ENCODE data around the gene RXRG. TPM values are rescaled to one million over a fixed set of nuclear protein-coding genes. Genes with fewer than 3 reads are reported as not detected.
"Not testable (repeated sequence)": the region's sequence is repeated elsewhere in the genome, so short reads cannot be mapped to it uniquely, and the experiment has no call there.

The RXRG gene
- total RNA-seq, 2 experiments from 2014 or later: not detected

- ChIA-PET CTCF (no interaction called here), POLR2A (no interaction called here)
- no peak overlapping the region for H3K4me3 Mint-ChIP-seq
- H3K9me3 Mint-ChIP-seq: no peaks in the 10 kb centered on the region
- no peaks in the 10 kb centered on the region for H3K4me1 Mint-ChIP-seq
- peaks cover 15% of the 10 kb centered on the region for H3K27me3 Mint-ChIP-seq
- H3K27ac Mint-ChIP-seq: no peak overlapping the region
- H3K36me3 Mint-ChIP-seq (ENCODE audit: low read depth): no peaks in the 10 kb centered on the region
- DNase-seq: no peak
Measured at GRCh38 chr1:165467706-165468105, 22.8 kb upstream of the RXRG start.

- peaks cover 23% of the 10 kb centered on the region for H3K27me3 Mint-ChIP-seq
- POLR2A ChIA-PET: no interaction called here
- no peak overlapping the region for H3K27ac Mint-ChIP-seq
- H3K4me3 Mint-ChIP-seq: no peak overlapping the region
- H3K4me1 Mint-ChIP-seq: no peaks in the 10 kb centered on the region
- CTCF ChIA-PET: interaction anchor here (0.8 to 1.3 kb wide), 3 partner anchors 20 to 32 kb away, joined by 3 read pairs; no protein-coding TSS in a partner anchor
- no peaks in the 10 kb centered on the region for H3K9me3 Mint-ChIP-seq
- no peak for DNase-seq
- H3K36me3 Mint-ChIP-seq (ENCODE audit: low read depth): no peaks in the 10 kb centered on the region
Measured at GRCh38 chr1:165463978-165464377, 19.1 kb upstream of the RXRG start.

- H3K27ac Mint-ChIP-seq; H3K36me3 Mint-ChIP-seq (ENCODE audit: low read depth); DNase-seq; H3K4me1 Mint-ChIP-seq; CTCF ChIA-PET; POLR2A ChIA-PET; H3K9me3 Mint-ChIP-seq; H3K4me3 Mint-ChIP-seq: not testable (repeated sequence)
- peaks cover 27% of the 10 kb centered on the region for H3K27me3 Mint-ChIP-seq
Measured at GRCh38 chr1:165459683-165460082, 14.8 kb upstream of the RXRG start.

GRCh38 chr1:165456861-165457260 lies 11.9 kb upstream of the RXRG start:
- ChIA-PET POLR2A (no interaction called here), CTCF (no interaction called here)
- no peak overlapping the region for H3K4me3 Mint-ChIP-seq
- no peak for DNase-seq
- H3K27me3 Mint-ChIP-seq: peaks cover 25% of the 10 kb centered on the region
- H3K27ac Mint-ChIP-seq: no peak overlapping the region
- no peaks in the 10 kb centered on the region for H3K36me3 Mint-ChIP-seq (ENCODE audit: low read depth)
- no peaks in the 10 kb centered on the region for H3K9me3 Mint-ChIP-seq
- no peaks in the 10 kb centered on the region for H3K4me1 Mint-ChIP-seq

GRCh38 chr1:165456114-165456513 lies 11.2 kb upstream of the RXRG start:
- H3K4me1 Mint-ChIP-seq: no peaks in the 10 kb centered on the region
- DNase-seq: no peak
- H3K27ac Mint-ChIP-seq: no peak overlapping the region
- H3K36me3 Mint-ChIP-seq (ENCODE audit: low read depth): no peaks in the 10 kb centered on the region
- POLR2A ChIA-PET: no interaction called here
- H3K4me3 Mint-ChIP-seq: no peak overlapping the region
- CTCF ChIA-PET: no interaction called here
- H3K27me3 Mint-ChIP-seq: peaks cover 27% of the 10 kb centered on the region
- no peaks in the 10 kb centered on the region for H3K9me3 Mint-ChIP-seq

- no peak overlapping the region for H3K27ac Mint-ChIP-seq
- peaks cover 28% of the 10 kb centered on the region for H3K27me3 Mint-ChIP-seq
- DNase-seq: no peak
- H3K36me3 Mint-ChIP-seq (ENCODE audit: low read depth): no peaks in the 10 kb centered on the region
- H3K9me3 Mint-ChIP-seq: no peaks in the 10 kb centered on the region
- POLR2A ChIA-PET: no interaction called here
- H3K4me1 Mint-ChIP-seq: no peaks in the 10 kb centered on the region
- CTCF ChIA-PET: no interaction called here
- no peak overlapping the region for H3K4me3 Mint-ChIP-seq
Measured at GRCh38 chr1:165455111-165455510, 10.2 kb upstream of the RXRG start.

GRCh38 chr1:165454091-165454610 lies 9.2 kb upstream of the RXRG start:
- CTCF ChIA-PET: no interaction called here

GRCh38 chr1:165452336-165453130 lies 7.6 kb upstream of the RXRG start:
- no peaks in the 10 kb centered on the region for H3K9me3 Mint-ChIP-seq
- no peak for DNase-seq
- H3K27ac Mint-ChIP-seq: no peak overlapping the region
- ChIA-PET CTCF (no interaction called here), POLR2A (no interaction called here)
- no peaks in the 10 kb centered on the region for H3K4me1 Mint-ChIP-seq
- peaks cover 33% of the 10 kb centered on the region for H3K27me3 Mint-ChIP-seq
- H3K4me3 Mint-ChIP-seq: no peak overlapping the region
- no peaks in the 10 kb centered on the region for H3K36me3 Mint-ChIP-seq (ENCODE audit: low read depth)

More at GRCh38 chr1:165454091-165454610, 9.2 kb upstream of the RXRG start:
- Mint-ChIP-seq H3K27me3 (peaks cover 26% of the 10 kb centered on the region), H3K4me1 (no peaks in the 10 kb centered on the region), H3K4me3 (no peak overlapping the region), H3K36me3 (ENCODE audit: low read depth) (no peaks in the 10 kb centered on the region), H3K27ac (no peak overlapping the region), H3K9me3 (no peaks in the 10 kb centered on the region)
- no peak for DNase-seq
- POLR2A ChIA-PET: no interaction called here

- Mint-ChIP-seq H3K4me3 (no peak overlapping the region), H3K27ac (no peak overlapping the region), H3K27me3 (peaks cover 37% of the 10 kb centered on the region), H3K9me3 (no peaks in the 10 kb centered on the region), H3K4me1 (no peaks in the 10 kb centered on the region), H3K36me3 (ENCODE audit: low read depth) (no peaks in the 10 kb centered on the region)
- CTCF ChIA-PET: no interaction called here
- POLR2A ChIA-PET: no interaction called here
- DNase-seq: no peak
Measured at GRCh38 chr1:165451691-165452090, 6.8 kb upstream of the RXRG start.

- POLR2A ChIA-PET: no interaction called here
- H3K36me3 Mint-ChIP-seq (ENCODE audit: low read depth): no peaks in the 10 kb centered on the region
- no peaks in the 10 kb centered on the region for H3K9me3 Mint-ChIP-seq
- no peaks in the 10 kb centered on the region for H3K4me1 Mint-ChIP-seq
- H3K4me3 Mint-ChIP-seq: no peak overlapping the region
- CTCF ChIA-PET: no interaction called here
- H3K27ac Mint-ChIP-seq: no peak overlapping the region
- no peak for DNase-seq
- peaks cover 31% of the 10 kb centered on the region for H3K27me3 Mint-ChIP-seq
Measured at GRCh38 chr1:165449131-165449530, 4.2 kb upstream of the RXRG start.

- no peaks in the 10 kb centered on the region for H3K36me3 Mint-ChIP-seq (ENCODE audit: low read depth)
- POLR2A ChIA-PET: no interaction called here
- DNase-seq: no peak
- CTCF ChIA-PET: interaction anchor here (0.7 kb wide), 1 partner anchor 78 kb away, joined by 3 read pairs; no protein-coding TSS in a partner anchor
- H3K27me3 Mint-ChIP-seq: peaks cover 45% of the 10 kb centered on the region
- no peak overlapping the region for H3K4me3 Mint-ChIP-seq
- no peaks in the 10 kb centered on the region for H3K9me3 Mint-ChIP-seq
- H3K4me1 Mint-ChIP-seq: peaks cover 2% of the 10 kb centered on the region
- no peak overlapping the region for H3K27ac Mint-ChIP-seq
Measured at GRCh38 chr1:165445388-165445787, 462 bp upstream of the RXRG start.

- no peak for DNase-seq
- no peak overlapping the region for H3K4me3 Mint-ChIP-seq
- no peak overlapping the region for H3K27ac Mint-ChIP-seq
- H3K27me3 Mint-ChIP-seq: peaks cover 40% of the 10 kb centered on the region
- POLR2A ChIA-PET: no interaction called here
- H3K36me3 Mint-ChIP-seq (ENCODE audit: low read depth): no peaks in the 10 kb centered on the region
- peaks cover 2% of the 10 kb centered on the region for H3K4me1 Mint-ChIP-seq
- no peaks in the 10 kb centered on the region for H3K9me3 Mint-ChIP-seq
- CTCF ChIA-PET: interaction anchor here (0.7 to 1.1 kb wide), 2 partner anchors 21 to 32 kb away, joined by 3 read pairs; no protein-coding TSS in a partner anchor
Measured at GRCh38 chr1:165443539-165444311, 1.2 kb downstream of the RXRG start.

GRCh38 chr1:165442653-165443052 lies 2.3 kb downstream of the RXRG start:
- no peak overlapping the region for H3K4me3 Mint-ChIP-seq
- POLR2A ChIA-PET: no interaction called here
- no peak overlapping the region for H3K27ac Mint-ChIP-seq
- H3K9me3 Mint-ChIP-seq: no peaks in the 10 kb centered on the region
- CTCF ChIA-PET: no interaction called here
- DNase-seq: no peak
- H3K27me3 Mint-ChIP-seq: peaks cover 33% of the 10 kb centered on the region
- peaks cover 2% of the 10 kb centered on the region for H3K4me1 Mint-ChIP-seq
- no peaks in the 10 kb centered on the region for H3K36me3 Mint-ChIP-seq (ENCODE audit: low read depth)
